Activated CD4-positive, alpha-beta T cell treated with anti-CD3 and anti-CD28 coated beads, Interleukin-2, amount 50 U/mL, for 24 hours (primary cell): ENCODE data around the gene KRTAP5-4.

Source experiments
- DNase-seq, 2 donors: peaks; one replicate each; pipeline ENCODE4 v3.0.0-alpha.2; 2020; ENCODE audit warnings: low read depth in 1 of 2, low spot score in 1 of 2

The KRTAP5-4 gene

GRCh38 chr11:1573903-1574237, 48.1 kb downstream of the KRTAP5-4 start:
- DNase-seq = no peak

GRCh38 chr11:1573077-1573902, 48.6 kb downstream of the KRTAP5-4 start:
- no peak for DNase-seq

GRCh38 chr11:1572197-1573076, 49.5 kb downstream of the KRTAP5-4 start, which contains the start of gene DUSP8:
Gene DUSP8 (minus strand): TSS chr11:1572271. CDS start chr11:1565826, 6,445 bp downstream.
- peak; percentile 86 to 87 for DNase-seq

GRCh38 chr11:1571760-1572196, 50.2 kb downstream of the KRTAP5-4 start:
- no peak for DNase-seq
